ENCODE results near the gene RNF207.

DNA sequence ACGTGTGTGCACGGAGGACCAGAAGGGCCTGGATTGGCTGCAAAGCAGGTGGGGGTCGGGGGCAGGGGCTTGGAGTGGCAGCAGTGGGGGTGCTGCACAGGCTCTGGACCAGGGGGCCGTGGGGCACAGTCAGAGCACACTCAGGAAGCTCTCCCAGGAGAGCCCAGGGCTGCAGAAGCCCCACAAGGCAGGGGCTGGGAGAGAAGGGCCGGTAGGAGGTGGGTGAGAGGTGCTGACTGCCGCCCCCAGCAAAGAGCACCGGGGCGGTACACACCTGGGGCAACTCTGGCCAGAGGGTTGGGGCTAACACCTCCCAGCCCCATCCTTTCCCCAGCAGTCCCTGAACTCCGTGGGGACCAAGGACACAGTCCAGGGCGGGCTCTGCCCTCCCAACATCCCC lies 39.7 kb upstream of the RNF207 start:
- TF ChIP-seq, protein P1, sequence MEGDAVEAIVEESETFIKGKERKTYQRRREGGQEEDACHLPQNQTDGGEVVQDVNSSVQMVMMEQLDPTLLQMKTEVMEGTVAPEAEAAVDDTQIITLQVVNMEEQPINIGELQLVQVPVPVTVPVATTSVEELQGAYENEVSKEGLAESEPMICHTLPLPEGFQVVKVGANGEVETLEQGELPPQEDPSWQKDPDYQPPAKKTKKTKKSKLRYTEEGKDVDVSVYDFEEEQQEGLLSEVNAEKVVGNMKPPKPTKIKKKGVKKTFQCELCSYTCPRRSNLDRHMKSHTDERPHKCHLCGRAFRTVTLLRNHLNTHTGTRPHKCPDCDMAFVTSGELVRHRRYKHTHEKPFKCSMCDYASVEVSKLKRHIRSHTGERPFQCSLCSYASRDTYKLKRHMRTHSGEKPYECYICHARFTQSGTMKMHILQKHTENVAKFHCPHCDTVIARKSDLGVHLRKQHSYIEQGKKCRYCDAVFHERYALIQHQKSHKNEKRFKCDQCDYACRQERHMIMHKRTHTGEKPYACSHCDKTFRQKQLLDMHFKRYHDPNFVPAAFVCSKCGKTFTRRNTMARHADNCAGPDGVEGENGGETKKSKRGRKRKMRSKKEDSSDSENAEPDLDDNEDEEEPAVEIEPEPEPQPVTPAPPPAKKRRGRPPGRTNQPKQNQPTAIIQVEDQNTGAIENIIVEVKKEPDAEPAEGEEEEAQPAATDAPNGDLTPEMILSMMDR (CRISPR knock-in tag; IDR thresholded peaks at IDR 0.05), result no peak
- TF ChIP-seq CBX1 (IDR thresholded peaks at IDR 0.05; ENCODE audit: low read depth), result no peak
- TF ChIP-seq ZNF652 (CRISPR knock-in tag; IDR thresholded peaks at IDR 0.05; ENCODE audit: borderline replicate concordance, low read depth), result no peak
- no peak for TF ChIP-seq ELF1 (CRISPR knock-in tag; IDR thresholded peaks at IDR 0.05)
- TF ChIP-seq MED1 (CRISPR knock-in tag; IDR thresholded peaks at IDR 0.05), result no peak
- TF ChIP-seq ZNF143 (CRISPR knock-in tag; IDR thresholded peaks at IDR 0.05), result no peak
- no peak for TF ChIP-seq PATZ1 (CRISPR knock-in tag; IDR thresholded peaks at IDR 0.05)
- no peak for TF ChIP-seq EZH2 (conservative IDR thresholded peaks at IDR 0.05; ENCODE audit: low read depth, low read length)
- no peak for TF ChIP-seq RXRB (CRISPR knock-in tag; IDR thresholded peaks at IDR 0.05; ENCODE audit: borderline replicate concordance)
